ENCODE measurements around the gene ITM2B. TPM values are rescaled to one million over a fixed set of nuclear protein-coding genes. Genes with fewer than 3 reads are reported as not detected.

Gene ITM2B
- total RNA-seq, 1 donor from 2014 or later = 127 TPM

DNA sequence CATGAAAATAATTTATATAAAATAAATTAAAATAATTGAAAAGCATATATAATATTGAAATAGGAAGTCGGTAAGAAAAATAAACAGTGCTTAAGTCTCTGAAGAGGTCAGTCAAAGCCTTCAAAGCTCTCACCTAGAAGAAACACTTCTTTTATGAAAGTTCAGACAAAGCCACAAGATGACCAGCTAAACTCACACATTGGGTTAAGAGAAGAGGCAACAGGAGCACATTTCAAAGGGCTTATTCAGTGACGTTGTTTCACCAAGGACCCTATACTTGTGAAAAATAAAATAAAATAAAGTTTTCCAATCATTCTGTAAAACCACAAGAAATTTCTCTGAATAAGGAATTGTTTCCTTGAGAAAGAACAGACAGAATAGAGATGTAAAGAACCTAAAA, 2.5 kb upstream of the ITM2B start:
- Mint-ChIP-seq H3K27me3 (ENCODE audit: low read depth) (peaks cover 5% of the 10 kb centered on the region), H3K36me3 (ENCODE audit: low read depth) (no peaks in the 10 kb centered on the region), H3K4me3 (no peak overlapping the region), H3K9me3 (no peaks in the 10 kb centered on the region), H3K27ac (ENCODE audit: unreplicated experiment) (no peak overlapping the region), H3K4me1 (peaks cover 34% of the 10 kb centered on the region)
- DNase-seq (ENCODE audit: low read depth, low spot score) = no peak
- TF ChIP-seq, protein P1, sequence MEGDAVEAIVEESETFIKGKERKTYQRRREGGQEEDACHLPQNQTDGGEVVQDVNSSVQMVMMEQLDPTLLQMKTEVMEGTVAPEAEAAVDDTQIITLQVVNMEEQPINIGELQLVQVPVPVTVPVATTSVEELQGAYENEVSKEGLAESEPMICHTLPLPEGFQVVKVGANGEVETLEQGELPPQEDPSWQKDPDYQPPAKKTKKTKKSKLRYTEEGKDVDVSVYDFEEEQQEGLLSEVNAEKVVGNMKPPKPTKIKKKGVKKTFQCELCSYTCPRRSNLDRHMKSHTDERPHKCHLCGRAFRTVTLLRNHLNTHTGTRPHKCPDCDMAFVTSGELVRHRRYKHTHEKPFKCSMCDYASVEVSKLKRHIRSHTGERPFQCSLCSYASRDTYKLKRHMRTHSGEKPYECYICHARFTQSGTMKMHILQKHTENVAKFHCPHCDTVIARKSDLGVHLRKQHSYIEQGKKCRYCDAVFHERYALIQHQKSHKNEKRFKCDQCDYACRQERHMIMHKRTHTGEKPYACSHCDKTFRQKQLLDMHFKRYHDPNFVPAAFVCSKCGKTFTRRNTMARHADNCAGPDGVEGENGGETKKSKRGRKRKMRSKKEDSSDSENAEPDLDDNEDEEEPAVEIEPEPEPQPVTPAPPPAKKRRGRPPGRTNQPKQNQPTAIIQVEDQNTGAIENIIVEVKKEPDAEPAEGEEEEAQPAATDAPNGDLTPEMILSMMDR (conservative IDR thresholded peaks at IDR 0.05) = no peak

DNA sequence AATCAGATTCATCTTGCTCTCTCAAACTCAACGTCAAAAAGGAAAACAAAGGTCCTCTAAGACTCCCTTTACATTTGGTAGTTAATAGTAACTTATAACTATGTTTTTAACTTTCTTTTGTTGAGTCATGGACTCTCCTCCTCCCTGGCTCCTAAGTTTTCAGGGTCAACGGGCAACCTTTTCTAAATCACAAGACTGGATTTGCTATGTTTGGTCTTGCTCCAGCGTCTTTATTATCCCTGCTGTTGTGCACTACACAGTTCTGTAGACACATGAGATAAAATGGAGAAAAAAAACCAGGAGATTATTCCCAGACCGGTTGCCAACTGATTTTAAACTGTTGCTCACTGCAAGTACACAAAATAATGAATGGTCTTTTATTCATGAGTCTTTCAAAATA, 1.9 kb upstream of the ITM2B start:
- no peak for DNase-seq (ENCODE audit: low read depth, low spot score)

DNA sequence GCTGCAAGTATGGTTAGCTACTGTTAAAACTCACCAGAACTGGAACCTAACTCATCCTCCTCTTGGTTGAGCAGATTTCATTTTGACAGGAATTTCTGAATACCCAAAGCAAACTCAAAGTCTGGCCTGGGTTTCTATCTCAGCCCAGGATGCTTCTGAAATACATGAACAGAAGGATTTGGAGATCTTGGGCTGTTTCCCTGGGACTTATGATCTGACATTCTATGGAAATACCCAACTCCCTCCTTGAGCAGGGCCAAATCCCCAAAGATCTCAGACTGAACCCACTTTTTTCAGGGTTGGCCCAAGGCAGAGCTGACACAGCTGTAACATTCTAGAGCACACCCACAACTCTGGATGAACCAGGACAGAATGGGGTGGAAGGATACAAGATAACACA, 1.1 kb upstream of the ITM2B start:
- no peak for DNase-seq (ENCODE audit: low read depth, low spot score)
- Mint-ChIP-seq H3K27ac (ENCODE audit: unreplicated experiment) (no peak overlapping the region), H3K9me3 (no peaks in the 10 kb centered on the region), H3K27me3 (ENCODE audit: low read depth) (peaks cover 5% of the 10 kb centered on the region), H3K4me1 (peaks cover 48% of the 10 kb centered on the region), H3K36me3 (ENCODE audit: low read depth) (no peaks in the 10 kb centered on the region), H3K4me3 (peak overlapping the region; percentile 92)
- TF ChIP-seq, protein P1 (conservative IDR thresholded peaks at IDR 0.05) = no peak

More for the DNA sequence above, 1.9 kb upstream of the ITM2B start:
- H3K27me3 Mint-ChIP-seq (ENCODE audit: low read depth) = peaks cover 5% of the 10 kb centered on the region
- TF ChIP-seq, protein P1 (conservative IDR thresholded peaks at IDR 0.05) = no peak
- H3K4me3 Mint-ChIP-seq = peak overlapping the region; percentile 92
- no peaks in the 10 kb centered on the region for H3K9me3 Mint-ChIP-seq
- H3K36me3 Mint-ChIP-seq (ENCODE audit: low read depth) = no peaks in the 10 kb centered on the region
- no peak overlapping the region for H3K27ac Mint-ChIP-seq (ENCODE audit: unreplicated experiment)
- H3K4me1 Mint-ChIP-seq = peaks cover 40% of the 10 kb centered on the region

DNA sequence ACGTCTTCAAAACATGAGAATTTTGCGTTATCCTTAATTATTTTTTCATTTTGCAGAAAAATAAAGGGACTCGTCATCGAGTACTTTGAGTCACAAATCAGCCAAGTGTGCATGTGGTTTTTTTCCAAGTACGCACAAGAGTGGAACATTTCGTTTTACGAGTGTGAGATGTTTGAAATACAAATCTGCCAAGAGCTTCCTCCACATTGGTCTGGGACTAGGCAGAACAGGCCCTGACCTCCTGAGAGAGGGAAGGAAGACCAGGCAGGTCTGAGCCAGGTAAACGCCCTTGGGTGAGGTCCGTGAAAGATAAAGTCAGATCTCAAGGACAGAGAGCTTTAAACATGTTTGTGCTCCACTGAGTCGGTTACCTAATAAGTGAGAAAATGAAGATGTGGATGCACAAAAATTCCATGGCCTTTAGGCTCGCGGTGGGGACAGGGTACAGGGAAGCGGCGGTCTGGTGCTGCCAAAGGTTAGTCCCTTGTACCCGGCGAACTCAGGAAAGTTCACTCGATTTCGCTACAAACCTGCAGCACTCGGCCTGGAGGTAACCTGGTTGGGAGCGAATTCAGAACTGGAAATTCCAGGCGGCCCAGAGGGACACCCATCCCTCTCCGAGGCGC, 473 bp upstream of the ITM2B start:
- peak overlapping the region; percentile 50 for H3K27ac Mint-ChIP-seq (ENCODE audit: unreplicated experiment)
- no peak for DNase-seq (ENCODE audit: low read depth, low spot score)
- no peaks in the 10 kb centered on the region for H3K36me3 Mint-ChIP-seq (ENCODE audit: low read depth)
- peaks cover 54% of the 10 kb centered on the region for H3K4me1 Mint-ChIP-seq
- TF ChIP-seq, protein P1 (conservative IDR thresholded peaks at IDR 0.05) = no peak
- H3K9me3 Mint-ChIP-seq = no peaks in the 10 kb centered on the region
- H3K4me3 Mint-ChIP-seq = peak overlapping the region; percentile 92
- peaks cover 5% of the 10 kb centered on the region for H3K27me3 Mint-ChIP-seq (ENCODE audit: low read depth)

DNA sequence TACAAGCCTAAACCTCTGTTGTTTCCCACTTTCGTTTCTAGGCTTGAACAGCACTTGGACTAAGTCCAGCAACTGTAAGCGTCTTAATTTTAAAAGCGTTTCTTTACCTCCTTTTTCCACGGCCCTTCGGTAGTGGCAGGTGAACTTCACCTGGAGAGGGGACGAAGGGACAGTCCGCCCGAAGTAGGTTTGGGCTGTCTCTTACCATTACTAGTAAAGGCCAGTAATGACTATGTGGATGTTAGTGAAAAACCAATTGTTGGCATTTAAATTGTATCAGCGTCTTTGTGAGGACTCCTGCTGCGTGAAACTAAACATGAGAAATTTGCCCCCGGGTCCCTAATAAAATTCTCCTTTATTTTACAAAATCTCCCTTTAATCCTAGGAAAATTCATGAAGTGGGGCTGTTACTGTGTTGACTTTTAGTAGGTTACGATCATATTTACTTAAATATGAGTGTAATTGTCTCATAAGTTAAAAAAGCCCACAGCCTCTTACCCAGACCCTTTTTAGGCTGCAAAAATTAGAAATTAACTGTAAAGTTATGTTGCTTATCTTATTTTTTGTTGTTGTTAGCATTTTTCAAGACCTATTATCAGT, 983 bp downstream of the ITM2B start:
- TF ChIP-seq, protein P1 (conservative IDR thresholded peaks at IDR 0.05) = no peak
- H3K9me3 Mint-ChIP-seq = no peaks in the 10 kb centered on the region
- H3K4me3 Mint-ChIP-seq = peak overlapping the region; percentile 96

More for the DNA sequence above, 983 bp downstream of the ITM2B start:
- H3K27ac Mint-ChIP-seq (ENCODE audit: unreplicated experiment) = peak overlapping the region; percentile 99
- H3K4me1 Mint-ChIP-seq = peaks cover 57% of the 10 kb centered on the region
- H3K36me3 Mint-ChIP-seq (ENCODE audit: low read depth) = no peaks in the 10 kb centered on the region
- DNase-seq (ENCODE audit: low read depth, low spot score) = no peak
- peaks cover 3% of the 10 kb centered on the region for H3K27me3 Mint-ChIP-seq (ENCODE audit: low read depth)

All from neural crest cell (in vitro differentiated cells).